GM19328 (cell line): ENCODE measurements around the gene PTPRM.

ENCODE experiments used
- ATAC-seq: cut with Tn5 transposase; IDR thresholded peaks from one replicate; pipeline ENCODE4 v1.9.1; 2021; ENCODE audit warnings: mild to moderate bottlenecking, moderate library complexity; ENCODE audit not compliant: unreplicated experiment

The PTPRM gene

GRCh38 chr18:8367217-8367988, 800.3 kb downstream of the PTPRM start:
- ATAC-seq, result no peak

- no peak for ATAC-seq
These were observed 801.5 kb downstream of the PTPRM start for GRCh38 chr18:8368512-8369217.

GRCh38 chr18:8373486-8373885, 806.4 kb downstream of the PTPRM start:
- ATAC-seq, result no peak

- no peak for ATAC-seq
These were observed 807.6 kb downstream of the PTPRM start for GRCh38 chr18:8374676-8375075.

- ATAC-seq, result no peak
These were observed 808.1 kb downstream of the PTPRM start for GRCh38 chr18:8375249-8375648.

GRCh38 chr18:8376113-8376512, 809.0 kb downstream of the PTPRM start:
- no peak for ATAC-seq

- no peak for ATAC-seq
These were observed 812.2 kb downstream of the PTPRM start for GRCh38 chr18:8379187-8379941.

GRCh38 chr18:8380006-8380405, 812.9 kb downstream of the PTPRM start:
- no peak for ATAC-seq

- ATAC-seq, result no peak
These were observed 813.8 kb downstream of the PTPRM start for GRCh38 chr18:8380926-8381325.

- no peak for ATAC-seq
These were observed 814.8 kb downstream of the PTPRM start for GRCh38 chr18:8381821-8382459.

- no peak for ATAC-seq
These were observed 818.3 kb downstream of the PTPRM start for GRCh38 chr18:8385400-8385799.

GRCh38 chr18:8386669-8387380, 819.7 kb downstream of the PTPRM start:
- no peak for ATAC-seq

GRCh38 chr18:8389391-8390340, 822.5 kb downstream of the PTPRM start:
- no peak for ATAC-seq

- no peak for ATAC-seq
These were observed 824.0 kb downstream of the PTPRM start for GRCh38 chr18:8391068-8391467.

GRCh38 chr18:8396254-8396653, 829.1 kb downstream of the PTPRM start:
- ATAC-seq, result no peak

GRCh38 chr18:8397034-8397433, 829.9 kb downstream of the PTPRM start:
- ATAC-seq, result no peak

- ATAC-seq, result no peak
These were observed 832.0 kb downstream of the PTPRM start for GRCh38 chr18:8399138-8399537.

GRCh38 chr18:8400193-8400752, 833.2 kb downstream of the PTPRM start:
- no peak for ATAC-seq

GRCh38 chr18:8400825-8401224, 833.7 kb downstream of the PTPRM start:
- no peak for ATAC-seq
